Omental fat pad (tissue), 4 donors: ENCODE results near the gene CDH3. TPM values are rescaled to one million over a fixed set of nuclear protein-coding genes. Genes with fewer than 3 reads are reported as not detected.

Experiments
- ATAC-seq: fragments of 150-250 bp; one replicate; pipeline ENCODE4 v1.9.1; 2016; ENCODE audit warnings: mild to moderate bottlenecking, moderate library complexity; ENCODE audit not compliant: low FRiP score
- DNase-seq: peaks from one replicate; pipeline ENCODE4 v3.0.0-alpha.2; 2019; ENCODE audit warnings: low spot score
- total RNA-seq, 4 donors: library from RNA; depleted of rRNA; stranded (reverse); fragments of >200 nt; gene quantifications; one replicate each; pipeline ENCODE4 v1.1.0, GENCODE V29; 2016
- TF ChIP-seq, protein P1 (sequence below), 3 donors: fragments of 450-650 bp; IDR thresholded peaks; one replicate each; pipeline ENCODE4 v1.5.1; 2016 to 2017; ENCODE audit warnings: antibody characterized with exemption in 3 of 3, mild to moderate bottlenecking in 3 of 3, moderate library complexity in 2 of 3

CDH3 gene
- total RNA-seq, 4 donors from 2014 or later: 8.3 to 22.4 (median 11.5) TPM; not detected in 1

DNA sequence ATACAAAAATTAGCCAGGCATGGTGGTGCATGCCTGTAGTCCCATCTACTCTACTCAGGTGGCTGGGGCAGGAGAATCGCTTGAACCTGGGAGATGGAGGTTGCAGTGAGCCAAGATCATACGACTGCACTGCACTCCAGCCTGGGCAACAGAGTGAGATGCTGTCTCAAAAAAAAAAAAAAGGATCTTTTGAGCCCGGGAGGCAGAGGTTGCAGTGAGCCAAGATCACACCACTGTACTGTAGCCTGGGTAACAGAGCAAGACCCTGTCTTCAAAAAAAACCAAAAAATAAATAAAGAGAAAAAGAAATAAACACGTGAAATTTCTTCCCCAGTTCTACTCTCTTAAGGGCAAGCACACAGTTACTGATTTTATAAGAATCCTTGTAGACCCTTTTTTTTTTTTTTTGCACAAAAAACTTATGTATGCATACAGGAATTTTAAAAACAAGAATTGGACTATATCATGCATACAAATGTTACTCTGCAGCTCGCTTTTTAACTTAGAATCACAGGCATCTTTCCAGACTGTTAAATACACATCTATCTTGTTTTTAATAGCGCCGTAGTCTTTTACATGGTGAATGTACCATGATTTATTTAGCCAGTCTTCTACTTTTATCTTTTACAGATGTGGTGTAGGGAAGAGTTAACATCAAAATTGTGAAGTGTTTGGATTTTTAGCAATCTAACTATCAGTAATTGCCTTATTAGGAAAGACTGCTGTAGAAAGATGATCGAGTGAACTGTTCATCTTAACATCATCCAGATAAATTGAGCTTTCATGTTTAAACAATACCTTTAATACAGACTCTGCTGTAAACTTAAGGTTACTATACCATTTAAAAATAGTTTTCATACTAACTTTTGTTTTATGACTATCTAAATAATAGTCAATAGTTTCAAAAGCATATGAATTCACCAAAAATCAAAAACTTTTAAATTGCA, 14.6 kb downstream of the CDH3 start:
- DNase-seq: no peak
- TF ChIP-seq, protein P1, sequence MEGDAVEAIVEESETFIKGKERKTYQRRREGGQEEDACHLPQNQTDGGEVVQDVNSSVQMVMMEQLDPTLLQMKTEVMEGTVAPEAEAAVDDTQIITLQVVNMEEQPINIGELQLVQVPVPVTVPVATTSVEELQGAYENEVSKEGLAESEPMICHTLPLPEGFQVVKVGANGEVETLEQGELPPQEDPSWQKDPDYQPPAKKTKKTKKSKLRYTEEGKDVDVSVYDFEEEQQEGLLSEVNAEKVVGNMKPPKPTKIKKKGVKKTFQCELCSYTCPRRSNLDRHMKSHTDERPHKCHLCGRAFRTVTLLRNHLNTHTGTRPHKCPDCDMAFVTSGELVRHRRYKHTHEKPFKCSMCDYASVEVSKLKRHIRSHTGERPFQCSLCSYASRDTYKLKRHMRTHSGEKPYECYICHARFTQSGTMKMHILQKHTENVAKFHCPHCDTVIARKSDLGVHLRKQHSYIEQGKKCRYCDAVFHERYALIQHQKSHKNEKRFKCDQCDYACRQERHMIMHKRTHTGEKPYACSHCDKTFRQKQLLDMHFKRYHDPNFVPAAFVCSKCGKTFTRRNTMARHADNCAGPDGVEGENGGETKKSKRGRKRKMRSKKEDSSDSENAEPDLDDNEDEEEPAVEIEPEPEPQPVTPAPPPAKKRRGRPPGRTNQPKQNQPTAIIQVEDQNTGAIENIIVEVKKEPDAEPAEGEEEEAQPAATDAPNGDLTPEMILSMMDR (IDR thresholded peaks at IDR 0.05): no peak

DNA sequence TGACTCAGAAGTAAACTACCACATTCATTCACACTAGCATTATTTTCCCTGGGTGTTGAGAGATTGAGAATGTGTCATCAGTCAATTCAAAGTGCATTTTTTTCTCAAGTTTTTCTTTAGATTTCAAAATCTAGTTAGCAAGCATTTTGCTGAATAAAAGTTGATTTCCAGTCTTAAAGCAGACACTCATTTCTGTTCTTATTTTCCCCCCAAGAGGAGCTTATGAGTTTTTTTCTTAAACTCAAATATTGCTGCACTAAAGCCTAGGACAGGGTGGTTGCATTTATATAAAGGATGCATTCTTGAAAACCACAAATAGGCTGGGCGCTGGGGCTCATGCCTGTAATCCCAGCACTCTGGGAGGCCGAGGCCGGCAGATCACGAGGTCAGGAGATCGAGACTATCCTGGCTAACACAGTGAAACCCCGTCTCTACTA, 15.3 kb downstream of the CDH3 start:
- no peak for DNase-seq
- peak; percentile 41 for ATAC-seq
- TF ChIP-seq, protein P1 (IDR thresholded peaks at IDR 0.05): no peak

More for the DNA sequence above, 14.6 kb downstream of the CDH3 start:
- ATAC-seq: peak; percentile 9

DNA sequence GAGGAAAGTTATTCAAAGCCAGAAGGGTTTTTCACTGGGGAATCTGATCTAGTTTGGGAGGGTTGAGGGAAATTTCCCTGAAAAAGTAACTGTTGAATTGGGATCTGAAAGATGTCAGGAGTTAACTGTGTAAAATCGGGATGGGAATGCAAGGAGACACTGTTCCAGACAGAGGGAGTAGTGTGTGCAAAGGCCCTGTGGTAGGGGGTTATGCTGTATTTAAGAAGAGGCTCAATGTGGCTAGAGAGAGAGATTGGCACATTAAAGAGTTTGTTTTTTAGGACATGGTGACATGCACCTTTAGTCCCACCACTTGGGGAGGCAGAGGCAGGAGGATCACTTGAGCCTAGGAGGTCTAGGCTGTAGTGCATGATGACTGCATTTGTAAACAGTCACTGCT, 16.9 kb downstream of the CDH3 start:
- no peak for ATAC-seq
- DNase-seq: no peak
- TF ChIP-seq, protein P1 (IDR thresholded peaks at IDR 0.05): no peak

DNA sequence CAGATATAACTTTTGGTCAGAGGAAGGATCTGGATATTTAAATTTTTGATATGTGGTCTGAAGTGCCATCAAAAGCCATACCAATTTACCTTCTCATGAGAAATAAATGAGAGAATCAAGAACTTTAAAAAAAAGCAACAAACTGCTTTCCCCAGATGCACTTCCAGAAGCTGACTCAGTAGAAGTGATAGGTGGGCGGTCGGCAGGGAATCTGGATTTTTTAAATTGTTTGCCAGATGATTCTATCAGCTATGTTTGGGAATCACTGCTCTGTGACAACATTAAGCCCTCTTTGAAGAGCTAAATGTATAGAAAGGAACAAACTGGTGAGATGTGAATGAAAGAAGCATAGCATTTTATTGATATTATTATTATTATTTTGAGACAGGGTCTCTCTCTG, 19.2 kb downstream of the CDH3 start:
- no peak for ATAC-seq
- DNase-seq: no peak
- TF ChIP-seq, protein P1 (IDR thresholded peaks at IDR 0.05): no peak

DNA sequence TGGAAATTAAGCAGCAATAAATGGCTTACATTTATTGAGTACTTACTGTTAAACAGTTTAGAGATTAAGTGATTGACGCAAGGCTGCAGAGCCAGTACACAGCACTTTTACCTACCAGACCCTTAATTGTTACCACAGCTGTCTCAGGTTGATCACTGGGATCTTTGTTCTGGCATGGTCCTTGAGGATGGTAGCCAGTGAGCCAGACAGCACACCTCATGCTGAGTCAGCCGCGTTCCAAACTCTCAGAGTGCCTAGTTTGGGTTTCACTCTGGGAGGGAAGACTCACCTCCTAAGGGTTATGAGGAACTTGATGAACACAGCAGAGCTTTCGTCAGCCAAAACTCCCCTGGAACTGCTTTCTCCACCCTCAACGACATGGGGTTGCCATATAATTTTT, 20.4 kb downstream of the CDH3 start:
- ATAC-seq (no peak), DNase-seq (no peak)
- TF ChIP-seq, protein P1 (IDR thresholded peaks at IDR 0.05): no peak

DNA sequence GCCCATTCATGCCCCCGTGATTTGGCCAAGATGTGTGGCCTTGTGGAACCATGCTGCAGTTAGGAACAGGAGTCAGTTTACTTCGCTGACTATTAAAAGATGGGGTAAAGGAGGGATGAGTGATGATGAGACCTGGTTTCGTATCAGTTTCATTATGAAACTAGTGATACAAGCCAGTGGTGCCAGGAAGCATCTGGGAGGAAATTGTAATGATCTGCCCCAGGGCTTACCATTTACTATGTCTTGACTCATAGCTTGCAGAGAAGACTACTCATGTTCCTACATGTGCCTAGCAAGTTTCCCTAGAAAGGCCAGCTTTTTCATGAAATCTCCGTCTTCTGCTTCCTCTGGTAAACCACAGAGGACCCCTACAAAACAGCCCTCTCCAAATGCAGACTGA, 23.2 kb downstream of the CDH3 start:
- ATAC-seq: no peak

More for the DNA sequence above, 23.2 kb downstream of the CDH3 start:
- TF ChIP-seq, protein P1 (IDR thresholded peaks at IDR 0.05): no peak
- DNase-seq: no peak
